ENCODE data around the gene P4HA1.
A peak's percentile ranks its signal among the peaks of the same experiment; 100 is the strongest.
"Not testable (repeated sequence)": the region's sequence is repeated elsewhere in the genome, so short reads cannot be mapped to it uniquely, and the experiment has no call there.

P4HA1 gene

DNA sequence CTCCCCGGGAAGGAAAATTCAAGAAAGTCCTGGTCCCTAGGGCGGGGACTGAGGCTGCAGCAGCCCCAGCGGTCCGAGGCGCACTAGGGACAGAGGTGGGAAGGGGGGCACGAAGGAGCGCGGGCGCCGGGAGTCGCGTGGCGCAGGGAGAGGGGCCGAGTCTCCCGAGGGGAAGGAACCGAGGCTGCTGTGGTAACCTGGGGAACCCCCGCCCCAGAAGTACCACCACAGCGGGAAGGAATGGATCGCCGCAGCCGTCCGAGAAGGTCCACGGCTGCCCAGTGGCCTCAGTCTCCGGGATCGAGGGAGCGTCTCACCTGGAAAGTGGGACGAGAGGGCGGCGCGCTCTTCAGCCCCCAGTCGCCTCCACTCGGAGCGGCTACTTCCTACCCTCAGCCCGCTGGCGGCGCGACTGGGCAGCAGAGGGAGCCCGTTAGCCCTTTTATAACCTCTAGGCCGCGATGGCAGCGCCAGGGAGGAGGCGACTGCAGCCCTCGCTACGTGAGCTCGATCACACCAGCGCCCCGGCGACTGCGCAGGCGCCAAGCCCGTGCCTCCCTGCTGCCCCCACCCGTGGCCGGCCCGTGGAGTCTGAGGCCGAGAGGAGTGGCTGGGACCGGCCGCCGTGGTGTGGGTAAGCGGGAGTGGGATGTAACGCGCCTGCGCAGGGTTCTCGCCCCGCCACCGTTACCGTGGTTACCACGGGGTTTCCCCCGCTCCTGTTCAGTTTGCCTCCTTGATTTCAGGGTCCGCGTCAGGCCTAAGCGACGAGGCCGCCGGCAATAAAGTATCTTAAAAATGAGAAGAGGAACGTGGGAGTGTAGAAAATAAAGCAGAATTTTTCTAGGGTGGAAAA is at the start of gene P4HA1:
P4HA1 (minus strand) TSS at position 418 of the 856 bp plus-strand sequence. CDS start 21,983 bp downstream, outside the sequence.
- DNase-seq, result peak; percentile 97

DNA sequence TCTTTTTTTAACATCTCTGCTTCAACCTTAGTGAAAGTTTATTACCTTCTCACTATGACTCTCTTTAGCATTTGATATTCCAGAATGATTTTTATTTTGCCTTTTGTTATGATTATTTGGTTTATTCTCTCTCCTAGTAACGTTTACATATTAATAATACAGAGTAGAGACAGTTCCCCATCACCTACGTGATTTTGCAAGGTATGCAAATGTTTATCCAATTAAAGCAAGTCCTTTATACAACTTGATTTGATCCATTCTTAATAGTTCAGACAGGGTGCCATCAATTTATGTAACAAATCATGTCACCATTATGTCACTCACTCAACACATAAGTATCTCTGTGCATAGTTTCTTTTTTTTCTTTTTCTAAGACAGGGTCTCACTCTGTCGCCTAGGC is 44.9 kb upstream of the P4HA1 start:
- no peak for DNase-seq

DNA sequence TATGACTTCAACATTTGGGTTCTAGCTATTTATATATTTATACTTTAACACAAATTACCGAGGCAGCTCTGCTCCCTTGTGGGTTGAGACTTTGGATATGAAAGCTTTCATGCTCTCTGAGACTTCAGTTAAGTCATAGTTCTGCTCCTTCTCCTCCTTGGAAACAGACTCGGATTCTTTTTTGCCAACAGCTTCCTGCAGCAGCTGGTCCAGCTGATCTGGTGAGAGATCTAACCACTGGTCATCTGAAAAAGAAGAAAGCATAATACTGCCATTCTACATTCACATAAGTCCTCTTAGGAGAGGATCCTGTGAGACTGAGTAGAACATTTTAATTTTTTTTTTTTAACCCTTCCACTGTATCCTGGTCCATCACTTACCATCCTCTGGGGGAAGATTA is 42.6 kb upstream of the P4HA1 start:
- no peak for DNase-seq

GRCh38 chr10:73136627-73137026 is 40.0 kb upstream of the P4HA1 start:
- DNase-seq, result no peak

DNA sequence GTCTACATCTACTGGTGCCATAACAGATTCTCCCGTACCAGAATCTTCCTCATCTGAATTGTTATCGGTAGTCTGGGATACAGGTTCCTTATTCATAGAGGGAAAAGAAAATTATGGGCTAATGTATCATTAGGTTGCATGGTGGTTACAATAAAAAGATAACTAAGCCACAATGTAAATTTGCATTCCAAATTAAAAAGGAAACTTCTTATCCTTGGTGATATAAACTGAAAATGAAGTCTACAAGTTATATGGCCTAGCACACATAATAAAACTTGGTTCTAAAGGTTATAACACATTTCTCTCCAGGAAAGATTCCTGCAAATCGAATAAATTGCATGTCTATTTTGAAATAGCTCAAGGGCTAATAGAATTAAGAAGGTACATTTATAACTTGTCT is 38.1 kb upstream of the P4HA1 start:
- no peak for DNase-seq

GRCh38 chr10:73131913-73132686 is 35.4 kb upstream of the P4HA1 start:
- no peak for DNase-seq

GRCh38 chr10:73131301-73131700 is 34.6 kb upstream of the P4HA1 start:
- no peak for DNase-seq

DNA sequence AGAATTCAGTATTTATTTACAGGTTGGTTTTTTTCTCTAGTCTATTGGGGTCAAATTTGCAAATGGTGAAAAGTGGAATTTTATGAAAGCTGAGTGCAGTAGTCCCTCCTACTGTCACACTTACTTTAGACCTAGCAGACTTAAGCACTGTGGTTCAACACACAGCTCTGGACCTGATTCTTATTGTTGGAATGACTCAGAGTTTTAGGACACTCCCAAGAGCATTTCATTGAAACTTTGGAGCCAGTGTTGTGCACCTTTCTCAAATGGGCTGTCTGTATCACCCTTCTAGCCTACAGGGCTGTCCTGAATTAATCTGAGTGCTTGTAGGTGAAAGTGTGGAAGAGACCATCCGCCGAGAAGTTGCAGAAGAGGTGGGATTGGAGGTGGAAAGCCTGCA is 29.7 kb upstream of the P4HA1 start:
- no peak for DNase-seq

GRCh38 chr10:73119952-73120351 is 23.3 kb upstream of the P4HA1 start:
- no peak for DNase-seq

DNA sequence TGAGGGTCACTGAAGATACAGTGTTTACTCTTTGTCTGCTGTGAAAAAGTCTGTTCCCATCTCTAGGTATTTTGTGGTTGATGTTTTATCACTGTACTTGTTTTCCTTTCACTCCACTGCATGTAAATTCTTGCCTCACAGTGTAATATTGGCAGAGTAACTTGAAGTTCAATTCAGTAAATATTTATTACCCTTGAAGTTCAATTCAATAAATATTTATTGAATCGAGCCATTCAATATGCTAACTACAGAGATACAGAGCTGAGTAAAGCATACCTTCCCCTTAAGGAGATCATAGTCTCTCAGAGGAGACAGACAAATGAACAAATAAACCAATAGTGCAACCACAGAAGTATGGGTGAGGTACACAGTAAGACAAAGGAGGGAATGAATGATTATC is 22.8 kb upstream of the P4HA1 start:
- DNase-seq, result no peak

DNA sequence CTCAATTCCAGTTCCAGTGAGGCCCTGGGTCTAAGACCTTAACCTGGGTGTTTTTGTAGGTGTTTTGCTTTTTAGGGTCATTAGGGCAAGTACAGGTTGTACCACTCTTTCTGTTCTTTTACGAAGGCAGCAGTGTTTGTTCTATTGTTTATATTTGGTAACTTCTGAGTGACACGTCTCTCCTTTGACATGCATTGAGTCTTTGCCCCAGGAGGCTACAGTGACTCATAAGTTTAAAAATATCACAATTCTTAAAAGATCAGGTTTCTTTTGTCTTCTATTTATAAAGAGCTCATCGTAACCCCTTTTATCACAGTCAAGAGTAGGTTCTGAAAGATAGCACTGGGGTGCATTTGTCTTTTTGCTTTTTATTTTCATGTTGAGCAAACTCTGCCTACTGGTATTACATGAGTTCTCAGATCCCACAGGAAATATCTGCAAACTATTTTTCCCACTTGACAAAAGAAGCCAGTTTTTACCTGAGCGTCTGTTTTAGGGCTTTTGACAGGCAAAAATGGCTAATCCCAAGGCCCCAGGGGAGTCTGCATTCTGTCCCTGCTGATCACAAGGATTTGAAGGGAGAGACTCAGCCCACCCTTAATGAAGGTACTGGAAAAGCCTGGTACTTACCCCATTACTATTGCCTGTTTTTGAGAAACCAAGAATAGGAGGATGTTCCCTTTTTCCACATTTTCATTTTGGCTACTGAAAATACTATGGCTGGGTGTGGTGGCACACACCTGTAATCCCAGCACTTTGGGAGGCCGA is 21.5 kb upstream of the P4HA1 start:
- no peak for DNase-seq

GRCh38 chr10:73116017-73116416 is 19.4 kb upstream of the P4HA1 start:
- no peak for DNase-seq

GRCh38 chr10:73113551-73113950 is 16.9 kb upstream of the P4HA1 start:
- DNase-seq, result no peak

- not testable (repeated sequence) for DNase-seq
Measured at GRCh38 chr10:73112032-73112431, 15.4 kb upstream of the P4HA1 start.

DNA sequence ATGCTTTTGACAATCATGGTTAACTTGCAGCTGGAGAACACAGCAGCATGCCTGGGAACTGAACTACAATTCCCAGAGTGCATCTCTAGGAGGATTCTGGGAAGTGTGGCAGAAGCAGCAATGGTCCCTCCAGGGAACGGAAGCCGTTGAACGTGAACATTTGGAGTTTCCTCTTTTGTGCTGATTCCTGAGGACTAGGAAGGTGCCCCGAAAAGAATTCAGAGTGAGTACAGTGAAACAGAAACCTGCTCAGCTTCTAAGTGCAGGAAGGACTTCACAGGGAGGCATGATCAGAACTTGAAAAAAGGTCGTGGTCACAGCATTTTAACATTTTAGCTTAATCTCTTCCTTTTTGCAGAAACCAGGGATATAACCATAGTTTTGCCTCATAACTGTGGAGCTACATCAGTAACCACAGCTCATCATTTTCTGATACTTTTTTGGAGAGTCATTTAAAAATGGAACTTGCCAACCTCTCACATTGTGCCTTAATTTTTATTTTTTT is 13.7 kb upstream of the P4HA1 start, which contains the start of gene NUDT13:
NUDT13 (plus strand) TSS at position 111 of the 505 bp plus-strand sequence. CDS start 3,911 bp downstream, outside the sequence.
- peak; percentile 15 for DNase-seq

GRCh38 chr10:73109248-73109652 is 12.6 kb upstream of the P4HA1 start:
- DNase-seq, result not testable (repeated sequence)

- no peak for DNase-seq
Measured at GRCh38 chr10:73106301-73106700, 9.6 kb upstream of the P4HA1 start.

GRCh38 chr10:73099141-73099540 is 2.5 kb upstream of the P4HA1 start:
- DNase-seq, result no peak

GRCh38 chr10:73097305-73097670 is 622 bp upstream of the P4HA1 start:
- DNase-seq, result no peak

- DNase-seq, result peak; percentile 54
Measured at GRCh38 chr10:73096041-73096448, 621 bp downstream of the P4HA1 start.

- DNase-seq, result no peak
Measured at GRCh38 chr10:73095481-73096021, 1.1 kb downstream of the P4HA1 start.

- no peak for DNase-seq
Measured at GRCh38 chr10:73094986-73095480, 1.6 kb downstream of the P4HA1 start.

All from activated CD4-positive, alpha-beta T cell treated with anti-CD3 and anti-CD28 coated beads for 1 hour (primary cell).